ENCODE results near the gene SPTLC3.

Gene SPTLC3

GRCh38 chr20:13008761-13009681, at the start of gene SPTLC3:
TSS of gene SPTLC3 (plus strand) at chr20:13008972. CDS start at chr20:13009268, 296 bp downstream.
- Histone ChIP-seq H3K9me3 (ENCODE audit: control insufficient read depth, low read depth, low read length) (no peaks in the 10 kb centered on the region), H3K27ac (ENCODE audit: low read length) (no peak within 1 kb of the TSS), H3K4me3 (ENCODE audit: low read length) (no peak within 1 kb of the TSS), H3K36me3 (ENCODE audit: control insufficient read depth, low read depth, low read length) (no peaks in the 10 kb centered on the region), H3K4me1 (ENCODE audit: control insufficient read depth, low read depth, low read length) (peaks cover 14% of the 10 kb centered on the region), H3K27me3 (ENCODE audit: control insufficient read depth, insufficient read depth, low read length) (no peaks in the 10 kb centered on the region), H3K9ac (ENCODE audit: low read length) (no peak within 1 kb of the TSS)

- Histone ChIP-seq H3K9ac (ENCODE audit: low read length) (no peak overlapping the region), H3K27me3 (ENCODE audit: control insufficient read depth, insufficient read depth, low read length) (no peaks in the 10 kb centered on the region), H3K36me3 (ENCODE audit: control insufficient read depth, low read depth, low read length) (no peaks in the 10 kb centered on the region), H3K4me3 (ENCODE audit: low read length) (no peak overlapping the region), H3K9me3 (ENCODE audit: control insufficient read depth, low read depth, low read length) (no peaks in the 10 kb centered on the region), H3K4me1 (ENCODE audit: control insufficient read depth, low read depth, low read length) (peaks cover 4% of the 10 kb centered on the region), H3K27ac (ENCODE audit: low read length) (no peak overlapping the region)
Observed at GRCh38 chr20:12961725-12962124, 47.0 kb upstream of the SPTLC3 start.

GRCh38 chr20:12962895-12963294, 45.9 kb upstream of the SPTLC3 start:
- Histone ChIP-seq H3K27me3 (ENCODE audit: control insufficient read depth, insufficient read depth, low read length) (no peaks in the 10 kb centered on the region), H3K9ac (ENCODE audit: low read length) (no peak overlapping the region), H3K36me3 (ENCODE audit: control insufficient read depth, low read depth, low read length) (no peaks in the 10 kb centered on the region), H3K9me3 (ENCODE audit: control insufficient read depth, low read depth, low read length) (no peaks in the 10 kb centered on the region), H3K4me1 (ENCODE audit: control insufficient read depth, low read depth, low read length) (peaks cover 4% of the 10 kb centered on the region), H3K4me3 (ENCODE audit: low read length) (no peak overlapping the region), H3K27ac (ENCODE audit: low read length) (no peak overlapping the region)

GRCh38 chr20:12963416-12963815, 45.4 kb upstream of the SPTLC3 start:
- Histone ChIP-seq H3K9ac (ENCODE audit: low read length) (no peak overlapping the region), H3K4me3 (ENCODE audit: low read length) (no peak overlapping the region), H3K9me3 (ENCODE audit: control insufficient read depth, low read depth, low read length) (no peaks in the 10 kb centered on the region), H3K4me1 (ENCODE audit: control insufficient read depth, low read depth, low read length) (peaks cover 4% of the 10 kb centered on the region), H3K36me3 (ENCODE audit: control insufficient read depth, low read depth, low read length) (no peaks in the 10 kb centered on the region), H3K27ac (ENCODE audit: low read length) (no peak overlapping the region), H3K27me3 (ENCODE audit: control insufficient read depth, insufficient read depth, low read length) (no peaks in the 10 kb centered on the region)

GRCh38 chr20:12965212-12965869, 43.4 kb upstream of the SPTLC3 start:
- no peaks in the 10 kb centered on the region for H3K9me3 ChIP-seq (ENCODE audit: control insufficient read depth, low read depth, low read length)
- H3K36me3 ChIP-seq (ENCODE audit: control insufficient read depth, low read depth, low read length) = no peaks in the 10 kb centered on the region
- H3K27me3 ChIP-seq (ENCODE audit: control insufficient read depth, insufficient read depth, low read length) = no peaks in the 10 kb centered on the region
- H3K4me3 ChIP-seq (ENCODE audit: low read length) = no peak overlapping the region
- H3K9ac ChIP-seq (ENCODE audit: low read length) = no peak overlapping the region
- no peak overlapping the region for H3K27ac ChIP-seq (ENCODE audit: low read length)
- peaks cover 4% of the 10 kb centered on the region for H3K4me1 ChIP-seq (ENCODE audit: control insufficient read depth, low read depth, low read length)

GRCh38 chr20:12965870-12966251, 42.9 kb upstream of the SPTLC3 start:
- H3K27ac ChIP-seq (ENCODE audit: low read length) = no peak overlapping the region
- H3K9ac ChIP-seq (ENCODE audit: low read length) = no peak overlapping the region
- H3K27me3 ChIP-seq (ENCODE audit: control insufficient read depth, insufficient read depth, low read length) = no peaks in the 10 kb centered on the region
- H3K9me3 ChIP-seq (ENCODE audit: control insufficient read depth, low read depth, low read length) = no peaks in the 10 kb centered on the region
- no peak overlapping the region for H3K4me3 ChIP-seq (ENCODE audit: low read length)
- no peaks in the 10 kb centered on the region for H3K36me3 ChIP-seq (ENCODE audit: control insufficient read depth, low read depth, low read length)
- H3K4me1 ChIP-seq (ENCODE audit: control insufficient read depth, low read depth, low read length) = peaks cover 4% of the 10 kb centered on the region

GRCh38 chr20:12966468-12967085, 42.2 kb upstream of the SPTLC3 start:
- Histone ChIP-seq H3K36me3 (ENCODE audit: control insufficient read depth, low read depth, low read length) (no peaks in the 10 kb centered on the region), H3K4me3 (ENCODE audit: low read length) (no peak overlapping the region), H3K27ac (ENCODE audit: low read length) (no peak overlapping the region), H3K9ac (ENCODE audit: low read length) (no peak overlapping the region), H3K9me3 (ENCODE audit: control insufficient read depth, low read depth, low read length) (no peaks in the 10 kb centered on the region), H3K4me1 (ENCODE audit: control insufficient read depth, low read depth, low read length) (peaks cover 4% of the 10 kb centered on the region), H3K27me3 (ENCODE audit: control insufficient read depth, insufficient read depth, low read length) (no peaks in the 10 kb centered on the region)

- Histone ChIP-seq H3K4me1 (ENCODE audit: control insufficient read depth, low read depth, low read length) (peaks cover 4% of the 10 kb centered on the region), H3K27me3 (ENCODE audit: control insufficient read depth, insufficient read depth, low read length) (no peaks in the 10 kb centered on the region), H3K27ac (ENCODE audit: low read length) (no peak overlapping the region), H3K9me3 (ENCODE audit: control insufficient read depth, low read depth, low read length) (no peaks in the 10 kb centered on the region), H3K4me3 (ENCODE audit: low read length) (no peak overlapping the region), H3K36me3 (ENCODE audit: control insufficient read depth, low read depth, low read length) (no peaks in the 10 kb centered on the region), H3K9ac (ENCODE audit: low read length) (no peak overlapping the region)
Observed at GRCh38 chr20:12967932-12968331, 40.8 kb upstream of the SPTLC3 start.

- Histone ChIP-seq H3K27ac (ENCODE audit: low read length) (no peak overlapping the region), H3K4me3 (ENCODE audit: low read length) (no peak overlapping the region), H3K9me3 (ENCODE audit: control insufficient read depth, low read depth, low read length) (no peaks in the 10 kb centered on the region), H3K27me3 (ENCODE audit: control insufficient read depth, insufficient read depth, low read length) (no peaks in the 10 kb centered on the region), H3K4me1 (ENCODE audit: control insufficient read depth, low read depth, low read length) (peaks cover 4% of the 10 kb centered on the region), H3K36me3 (ENCODE audit: control insufficient read depth, low read depth, low read length) (no peaks in the 10 kb centered on the region), H3K9ac (ENCODE audit: low read length) (no peak overlapping the region)
Observed at GRCh38 chr20:12968472-12968871, 40.3 kb upstream of the SPTLC3 start.

GRCh38 chr20:12969071-12969669, 39.6 kb upstream of the SPTLC3 start:
- H3K4me3 ChIP-seq (ENCODE audit: low read length) = no peak overlapping the region

GRCh38 chr20:12970372-12970821, 38.4 kb upstream of the SPTLC3 start:
- Histone ChIP-seq H3K4me1 (ENCODE audit: control insufficient read depth, low read depth, low read length) (peaks cover 4% of the 10 kb centered on the region), H3K27me3 (ENCODE audit: control insufficient read depth, insufficient read depth, low read length) (no peaks in the 10 kb centered on the region), H3K4me3 (ENCODE audit: low read length) (no peak overlapping the region)

More at GRCh38 chr20:12969071-12969669, 39.6 kb upstream of the SPTLC3 start:
- Histone ChIP-seq H3K36me3 (ENCODE audit: control insufficient read depth, low read depth, low read length) (no peaks in the 10 kb centered on the region), H3K9me3 (ENCODE audit: control insufficient read depth, low read depth, low read length) (no peaks in the 10 kb centered on the region), H3K4me1 (ENCODE audit: control insufficient read depth, low read depth, low read length) (peaks cover 4% of the 10 kb centered on the region), H3K27ac (ENCODE audit: low read length) (no peak overlapping the region), H3K9ac (ENCODE audit: low read length) (no peak overlapping the region), H3K27me3 (ENCODE audit: control insufficient read depth, insufficient read depth, low read length) (no peaks in the 10 kb centered on the region)

More at GRCh38 chr20:12970372-12970821, 38.4 kb upstream of the SPTLC3 start:
- Histone ChIP-seq H3K27ac (ENCODE audit: low read length) (no peak overlapping the region), H3K36me3 (ENCODE audit: control insufficient read depth, low read depth, low read length) (no peaks in the 10 kb centered on the region), H3K9me3 (ENCODE audit: control insufficient read depth, low read depth, low read length) (no peaks in the 10 kb centered on the region), H3K9ac (ENCODE audit: low read length) (no peak overlapping the region)
